Mucosa of gallbladder (tissue), 1 donor: ENCODE results near the gene OGDH. TPM values are rescaled to one million over a fixed set of nuclear protein-coding genes. Genes with fewer than 3 reads are reported as not detected.
A peak's percentile ranks its signal among the peaks of the same experiment; 100 is the strongest.
"Not testable (repeated sequence)": the region's sequence is repeated elsewhere in the genome, so short reads cannot be mapped to it uniquely, and the experiment has no call there.

Experiments
- DNase-seq: peaks from one replicate; pipeline ENCODE4 v3.0.0-alpha.2; 2020; ENCODE audit warnings: low spot score
- total RNA-seq: library from RNA; stranded (reverse); gene quantifications from one replicate; pipeline ENCODE4 v1.2.1, GENCODE V29; 2021
- donor health status: DM: no; HTN: no; CAD: no.

OGDH gene
- 114 TPM for total RNA-seq

DNA sequence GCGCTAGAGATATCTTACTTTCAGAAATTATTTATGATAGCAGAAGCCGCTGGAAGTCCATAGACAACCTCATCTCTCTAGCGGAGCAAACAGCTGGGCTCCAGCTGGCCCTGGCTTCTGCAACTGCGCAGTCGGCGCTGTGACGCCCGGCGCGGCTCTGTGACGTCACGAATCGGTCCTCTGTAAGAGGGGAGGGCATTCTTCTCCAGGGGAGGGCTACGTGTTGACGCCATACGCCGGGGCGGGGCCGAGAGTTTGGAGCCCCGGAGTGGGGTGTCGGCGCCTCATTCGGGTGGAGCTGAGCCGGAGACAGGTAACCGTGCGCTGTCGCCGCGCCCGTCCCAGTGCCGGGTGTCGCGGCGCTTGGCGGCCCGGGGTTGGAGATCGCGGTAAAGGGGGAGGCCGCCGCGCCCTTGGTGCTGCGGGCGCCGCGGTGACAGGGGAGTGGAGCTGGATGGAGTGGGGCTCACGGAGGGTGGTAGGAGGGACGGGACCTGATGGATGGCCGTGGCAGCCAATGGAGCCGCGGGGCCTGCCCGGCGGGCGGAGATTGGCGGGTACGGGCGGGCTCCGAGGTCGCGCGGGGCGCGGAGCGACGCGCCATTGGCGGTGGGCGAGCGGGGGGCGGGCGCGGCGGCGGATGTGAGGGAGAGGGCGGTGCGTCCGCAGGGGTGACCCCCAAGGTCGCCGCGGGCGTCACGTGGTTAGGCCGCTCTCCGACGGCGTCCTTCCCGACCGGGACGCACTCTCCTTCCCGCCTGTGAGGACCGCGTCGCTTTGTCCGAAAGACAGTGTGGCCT, at the start of gene OGDH:
OGDH (plus strand) TSS at position 287 of the 800 bp plus-strand sequence. CDS start 17,717 bp downstream, outside the sequence.
- peak; percentile 99 for DNase-seq

DNA sequence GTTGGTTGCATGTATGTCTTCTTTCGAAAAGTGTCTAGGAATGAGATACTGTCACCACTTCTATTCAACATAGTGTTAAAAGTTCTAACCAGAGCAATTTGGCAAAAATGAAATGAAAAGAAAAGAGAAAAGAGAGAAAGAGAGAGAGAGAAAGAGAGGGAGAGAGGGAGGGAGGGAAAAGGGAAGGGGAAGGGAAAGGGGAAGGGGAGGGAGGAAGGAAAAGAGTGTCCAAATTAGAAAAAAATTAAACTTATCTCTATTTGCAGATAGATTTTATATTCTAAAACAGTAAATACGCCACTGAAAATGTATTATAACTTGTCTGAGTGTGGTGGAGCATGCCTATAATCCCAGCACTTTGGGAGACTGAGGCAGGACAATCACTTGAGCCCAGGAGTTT, 48.9 kb upstream of the OGDH start:
- DNase-seq, result no peak

DNA sequence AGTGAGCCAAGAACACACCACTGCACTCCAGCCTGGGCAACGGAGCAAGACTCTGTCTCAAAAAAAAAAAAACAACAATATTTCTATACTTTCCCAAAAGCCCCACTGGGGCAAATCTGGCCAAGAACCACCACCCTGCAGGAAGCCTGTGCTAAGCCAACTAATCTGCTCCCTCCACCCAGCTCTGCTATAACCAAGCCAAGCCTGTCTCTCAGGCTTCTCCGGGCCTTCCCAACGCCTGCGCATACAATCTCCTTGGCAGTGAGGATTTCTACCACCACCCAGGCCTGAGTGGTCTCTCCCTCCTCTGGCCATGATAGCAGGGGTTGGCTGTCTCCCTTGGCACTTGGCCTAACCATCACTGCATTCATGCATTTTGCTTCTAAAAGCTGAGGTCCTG, 46.9 kb upstream of the OGDH start:
- no peak for DNase-seq

DNA sequence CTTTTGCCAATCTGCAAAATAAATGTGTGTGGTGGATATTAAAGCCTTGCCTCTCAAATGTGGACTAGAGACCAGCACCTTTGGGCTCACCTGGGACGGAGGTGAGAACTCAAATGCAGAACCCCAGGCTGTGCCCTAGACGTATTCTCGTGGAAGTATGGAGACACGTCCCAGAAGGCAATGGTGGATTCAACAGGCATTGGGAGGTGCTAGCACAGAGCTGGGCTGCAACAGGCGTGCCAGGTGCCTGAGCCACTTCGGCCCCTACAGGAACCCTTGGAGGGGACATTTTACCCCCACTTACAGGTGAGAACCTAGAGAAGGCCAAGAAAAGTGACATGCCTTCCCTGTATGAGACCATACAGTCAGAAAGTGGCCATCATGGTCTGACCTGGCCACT, 44.9 kb upstream of the OGDH start:
- DNase-seq, result no peak

DNA sequence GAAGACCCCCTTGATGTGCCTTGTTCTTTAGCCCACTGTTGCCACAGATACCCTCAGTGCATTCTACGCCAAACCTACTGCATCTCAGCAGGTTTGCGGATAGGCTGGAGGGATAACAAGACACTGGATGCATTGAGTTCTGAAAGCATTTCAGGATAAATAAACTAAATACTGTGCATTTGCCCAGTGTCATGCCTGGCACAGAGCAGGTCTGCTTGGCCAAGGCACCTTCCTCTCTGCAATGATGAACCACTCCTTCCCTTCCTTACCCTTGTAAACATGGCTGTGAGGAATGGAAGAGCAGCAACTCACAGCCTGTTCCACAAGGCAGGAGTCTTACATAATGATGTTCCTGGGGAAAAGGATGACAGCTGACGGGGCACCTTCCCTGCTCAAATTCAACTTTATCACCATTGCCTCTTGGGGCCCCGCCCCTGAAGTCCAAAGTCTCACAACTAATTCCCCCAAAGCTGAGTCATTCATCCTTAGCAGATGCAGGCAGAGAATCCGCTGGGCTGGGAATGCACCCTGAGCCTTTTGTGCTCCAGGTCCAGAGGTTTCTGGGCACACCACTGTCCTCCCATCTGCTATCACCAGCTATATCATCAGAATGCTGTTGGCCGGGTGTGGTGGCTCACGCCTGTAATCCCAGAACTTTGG, 44.3 kb upstream of the OGDH start:
- DNase-seq, result peak; percentile 70

DNA sequence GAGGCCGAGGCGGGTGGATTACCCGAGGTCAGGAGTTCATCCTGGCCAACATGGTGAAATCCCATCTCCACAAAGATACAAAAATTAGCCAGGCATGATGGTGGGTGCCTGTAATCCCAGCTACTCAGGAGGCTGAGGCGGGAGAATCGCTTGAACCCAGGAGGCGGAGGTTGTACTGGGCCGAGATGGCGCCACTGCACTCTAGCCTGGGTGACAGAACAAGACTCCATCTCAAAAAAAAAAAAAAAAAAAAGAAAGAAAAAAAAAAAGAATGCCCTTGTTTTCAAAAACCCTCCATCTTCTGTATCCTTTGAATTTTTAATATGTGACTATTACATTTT, 43.8 kb upstream of the OGDH start:
- DNase-seq, result not testable (repeated sequence)

DNA sequence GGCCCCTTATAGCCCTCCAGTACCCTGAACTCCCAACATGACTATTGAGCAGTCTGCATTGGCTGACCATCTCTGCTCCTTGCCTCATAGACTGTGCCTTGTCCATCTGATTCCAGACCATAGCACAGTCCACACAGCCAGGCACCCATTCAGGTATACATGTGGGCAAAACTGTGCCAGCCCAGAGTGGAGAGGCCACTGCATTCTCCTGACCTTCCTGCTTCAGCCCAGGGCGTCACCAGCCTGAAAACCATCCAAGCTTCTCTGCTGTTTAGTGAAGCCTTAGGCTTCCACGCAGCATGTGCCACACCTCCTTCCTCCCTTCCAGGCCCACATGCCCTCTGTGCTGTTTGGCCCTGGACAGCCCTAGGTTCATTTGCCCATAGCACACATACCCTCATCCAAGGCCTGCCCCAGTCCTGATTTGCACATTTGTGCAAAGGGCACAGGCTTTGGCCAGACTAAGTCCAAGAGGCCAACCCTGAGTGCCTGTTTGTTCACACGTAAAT, 43.2 kb upstream of the OGDH start:
- DNase-seq, result no peak

DNA sequence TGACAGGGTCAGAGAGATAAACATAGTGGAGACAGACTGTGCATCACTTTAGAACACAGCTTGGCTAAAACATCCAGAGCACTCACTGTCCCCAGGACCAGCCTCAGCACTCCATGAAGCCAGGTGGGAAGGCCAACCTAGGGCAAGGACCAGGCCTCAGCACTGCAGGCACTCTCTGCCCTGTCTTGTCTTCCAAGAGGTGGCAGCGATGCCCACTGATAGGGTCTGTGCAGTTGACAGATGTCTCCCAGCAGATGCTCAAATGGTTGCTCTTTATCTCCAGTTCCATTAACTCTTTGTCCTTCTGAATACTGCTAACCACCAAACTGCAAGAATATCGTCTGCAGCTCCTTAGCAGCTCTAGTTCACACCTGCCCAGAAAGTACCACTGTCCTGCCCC, 41.8 kb upstream of the OGDH start:
- DNase-seq, result no peak

DNA sequence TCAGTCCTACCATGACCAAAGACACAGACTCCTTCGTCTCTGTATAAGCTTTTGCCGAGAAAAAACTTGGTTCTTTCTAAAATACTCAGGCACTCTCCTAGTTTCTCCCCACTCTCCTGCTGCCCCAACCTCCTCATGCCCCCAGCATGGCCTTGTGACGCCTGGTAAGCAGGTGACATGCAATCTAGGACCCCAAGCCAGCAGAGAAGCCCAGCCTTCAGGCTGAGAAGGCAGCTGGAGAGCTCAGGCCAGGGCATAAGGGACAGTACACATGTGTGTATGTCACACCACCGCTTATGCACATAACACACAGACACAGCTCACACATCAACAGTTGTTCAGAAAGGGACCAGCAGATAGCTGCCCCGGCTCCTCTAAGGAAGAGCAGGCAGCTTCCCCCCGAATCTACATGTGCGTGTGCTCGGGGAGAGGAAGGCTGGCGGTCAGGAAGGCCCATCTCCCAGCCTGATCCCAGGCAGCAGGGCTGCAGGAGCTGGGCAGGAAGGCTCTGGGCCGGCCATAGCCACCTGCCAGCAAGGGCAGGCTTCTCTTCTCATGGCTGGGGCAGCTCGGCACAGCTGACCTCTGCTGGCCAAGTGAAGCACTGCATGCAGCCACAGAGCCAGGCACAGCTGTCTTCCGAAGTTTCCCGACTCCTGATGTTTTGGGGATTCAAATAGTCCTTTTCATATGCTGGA, 41.2 kb upstream of the OGDH start:
- DNase-seq, result peak; percentile 71

DNA sequence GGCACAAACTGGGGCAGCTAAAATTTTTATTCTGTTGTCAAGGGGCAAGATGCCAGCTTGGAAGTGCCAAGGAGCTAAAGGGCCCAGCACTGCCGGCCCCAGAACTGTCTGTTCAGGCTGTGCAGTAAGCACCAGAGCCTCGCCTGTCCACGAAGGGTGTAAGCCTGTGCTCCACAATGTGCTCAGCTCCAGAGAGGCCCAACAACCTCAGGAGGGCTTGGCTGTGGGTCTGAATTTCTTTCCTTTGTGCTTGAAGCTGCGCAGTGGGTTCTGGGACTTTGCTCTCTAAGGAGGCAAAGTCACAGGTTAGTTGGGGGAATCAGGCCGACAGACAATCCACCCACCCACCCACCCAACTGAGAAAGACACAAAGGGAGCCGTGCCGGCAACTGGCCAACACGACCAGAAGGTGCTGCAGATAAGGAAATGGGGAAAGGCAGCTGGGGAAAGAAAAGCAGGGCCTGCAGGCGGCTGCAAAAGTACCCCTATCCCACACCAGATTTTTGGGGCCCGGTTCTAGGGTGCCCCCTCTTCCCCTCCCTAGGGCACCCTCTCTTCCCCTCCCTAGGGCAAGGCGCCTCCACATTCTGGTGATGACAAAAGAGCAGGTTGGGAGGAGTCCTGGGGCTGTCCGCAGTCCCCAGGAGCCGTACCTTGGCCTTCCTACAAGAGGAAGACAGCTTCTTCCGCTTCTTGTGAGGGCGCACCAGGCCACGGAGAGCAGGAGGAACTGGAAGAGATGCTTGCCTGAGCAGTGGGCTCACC, 40.5 kb upstream of the OGDH start:
- no peak for DNase-seq

DNA sequence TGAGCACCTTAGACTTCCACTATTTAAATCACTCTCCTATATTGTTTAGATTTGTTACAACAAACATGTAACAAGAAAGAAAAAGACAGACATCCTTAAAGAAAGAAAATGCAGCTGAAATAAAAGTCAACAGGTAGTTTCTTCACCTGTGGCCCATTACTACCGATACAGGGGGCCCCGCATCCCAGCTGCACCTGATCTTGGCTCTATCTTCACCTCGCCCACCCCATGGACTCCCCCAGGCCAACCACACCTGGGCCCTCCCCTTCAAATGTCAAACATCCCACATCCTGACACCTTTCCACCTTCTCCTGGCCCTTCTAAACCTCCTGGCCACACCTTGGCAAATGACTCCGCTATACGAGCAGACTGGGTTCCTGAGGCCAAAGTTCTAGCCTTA, 39.7 kb upstream of the OGDH start:
- DNase-seq, result no peak

DNA sequence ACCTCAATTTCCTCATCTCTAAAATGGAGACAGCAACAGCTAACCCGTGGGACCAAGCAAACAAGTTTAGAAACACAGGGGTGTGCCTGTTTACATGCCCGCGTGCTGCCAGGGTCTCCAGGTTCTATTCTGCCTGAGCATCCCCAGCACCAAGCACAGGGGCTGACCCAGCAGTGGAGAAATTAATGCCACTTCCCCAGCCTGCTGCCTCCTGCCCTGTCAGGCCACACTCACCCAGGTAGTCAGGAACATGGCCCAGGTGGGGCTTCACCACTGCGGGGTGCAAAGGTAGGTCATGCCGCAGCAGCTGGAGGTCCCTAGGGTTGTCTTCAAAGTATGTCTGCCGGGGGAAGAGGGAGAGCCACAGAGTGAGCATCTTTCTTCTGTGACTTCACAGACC, 38.5 kb upstream of the OGDH start:
- no peak for DNase-seq

DNA sequence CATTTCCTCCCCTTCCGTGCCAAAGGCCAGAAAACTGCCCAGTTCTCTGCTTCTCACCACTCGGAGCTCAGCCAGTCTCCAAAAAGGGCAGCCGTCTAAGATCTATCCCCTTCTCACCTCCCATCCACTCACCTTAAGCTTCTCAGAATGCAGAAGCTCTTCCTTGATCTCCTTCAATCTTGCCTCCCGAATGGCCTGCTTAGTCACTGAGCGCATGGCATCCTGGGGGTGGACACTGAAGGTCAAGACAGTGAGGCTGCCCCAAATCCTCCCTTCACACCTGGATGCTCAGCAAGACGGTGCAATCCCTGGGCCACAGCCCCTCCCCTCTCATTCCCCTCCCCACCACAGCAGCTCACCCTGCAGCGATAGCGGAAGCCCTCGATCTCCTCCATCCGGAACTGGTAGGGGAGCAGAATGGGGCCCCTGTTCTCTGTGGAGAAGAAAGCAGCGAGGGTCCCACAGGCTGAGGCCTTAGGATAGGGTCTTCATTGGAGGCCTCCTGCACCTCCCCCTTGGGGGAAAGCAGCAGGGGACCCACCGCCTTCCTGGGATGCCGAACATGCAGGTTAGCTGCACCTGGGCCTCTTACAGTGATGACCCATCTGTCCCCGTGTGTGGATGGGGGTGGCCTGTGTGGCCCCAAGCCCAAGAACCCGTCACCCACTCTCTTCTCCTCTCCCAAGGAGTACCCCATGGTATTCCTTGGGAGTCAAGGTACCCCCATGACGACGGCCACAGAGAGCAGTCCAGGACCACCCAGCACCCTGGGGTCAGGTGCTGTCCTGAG, 37.5 kb upstream of the OGDH start:
- no peak for DNase-seq

DNA sequence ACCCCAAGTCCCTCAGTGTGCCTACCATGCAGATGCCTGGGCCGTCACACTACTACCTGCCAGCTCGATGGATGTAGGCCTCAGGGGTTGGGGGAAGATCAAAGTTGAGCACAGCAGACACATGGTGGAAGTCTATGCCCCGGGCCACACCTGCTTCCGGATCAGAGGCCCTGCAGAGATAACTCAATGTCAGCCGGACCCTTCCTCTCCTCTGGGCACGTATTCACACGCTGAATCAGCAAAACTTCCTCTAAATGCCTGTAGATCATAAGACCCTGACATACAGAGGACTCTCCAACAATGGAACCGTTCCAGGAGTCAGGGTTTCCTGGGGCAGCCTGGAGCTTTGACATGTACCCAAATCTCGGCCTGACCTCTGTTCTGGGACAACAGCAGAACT, 36.5 kb upstream of the OGDH start:
- no peak for DNase-seq

DNA sequence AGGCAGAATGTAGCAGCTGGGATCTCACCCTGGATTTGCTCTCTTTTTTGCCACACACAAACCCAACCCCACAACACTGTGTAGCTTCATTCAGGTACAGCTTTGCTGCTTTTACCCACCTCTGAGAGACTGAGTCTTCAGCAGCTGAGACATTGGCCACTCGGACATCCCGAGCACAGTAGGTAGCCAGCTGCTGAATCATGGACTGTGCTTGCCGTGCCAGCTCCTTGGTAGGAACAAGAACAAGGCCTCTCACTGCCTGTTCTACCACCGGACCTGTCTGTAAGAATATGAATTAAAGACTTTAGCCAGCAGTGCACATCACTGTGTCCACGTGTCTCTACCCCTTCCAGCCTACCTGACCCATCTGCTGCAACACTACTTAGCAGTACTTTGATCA, 33.7 kb upstream of the OGDH start:
- no peak for DNase-seq

DNA sequence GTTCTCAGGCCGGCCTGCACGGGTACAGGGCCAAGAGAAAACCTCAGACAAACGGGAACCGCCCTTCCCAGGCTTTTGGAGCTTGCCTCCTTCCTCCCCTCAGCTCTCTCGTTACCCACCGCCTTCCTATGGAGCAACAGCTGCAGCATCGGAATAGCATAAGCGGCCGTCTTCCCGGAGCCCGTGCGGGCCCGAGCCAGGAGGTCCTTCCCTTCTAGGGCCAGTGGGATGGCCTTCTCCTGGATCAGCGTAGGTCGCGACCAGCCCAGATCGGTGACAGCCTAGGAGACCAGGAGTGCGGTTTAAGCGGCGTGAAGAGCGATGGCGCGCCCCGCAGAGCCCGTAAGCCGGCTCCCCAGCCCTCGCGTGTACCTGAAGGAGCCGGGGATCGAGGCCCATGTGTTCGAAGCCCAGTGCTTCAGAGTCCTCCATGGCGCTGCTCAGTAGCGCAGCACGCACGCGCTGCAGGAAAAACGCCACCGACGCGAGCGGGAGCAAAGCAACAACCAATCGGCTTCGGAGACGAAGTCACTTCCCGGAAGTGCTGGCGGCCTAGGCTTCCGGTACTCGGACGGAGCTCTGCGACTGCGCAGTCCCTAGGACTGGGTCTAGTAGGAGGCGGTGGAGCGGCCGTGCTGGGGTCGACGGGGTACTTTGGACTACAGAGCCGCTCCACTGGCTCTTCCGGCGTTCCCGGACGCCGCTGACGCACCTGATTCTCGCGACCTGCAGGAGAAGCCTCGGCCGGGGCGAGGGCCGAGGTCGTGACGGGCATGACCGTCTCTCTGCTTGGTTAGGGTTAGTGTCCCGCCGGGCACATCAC, 32.8 kb upstream of the OGDH start, which contains the start of gene DDX56:
DDX56 (minus strand) TSS at position 445 of the 823 bp plus-strand sequence; CDS start at position 432, 13 bp downstream.
- DNase-seq, result peak; percentile 96

DNA sequence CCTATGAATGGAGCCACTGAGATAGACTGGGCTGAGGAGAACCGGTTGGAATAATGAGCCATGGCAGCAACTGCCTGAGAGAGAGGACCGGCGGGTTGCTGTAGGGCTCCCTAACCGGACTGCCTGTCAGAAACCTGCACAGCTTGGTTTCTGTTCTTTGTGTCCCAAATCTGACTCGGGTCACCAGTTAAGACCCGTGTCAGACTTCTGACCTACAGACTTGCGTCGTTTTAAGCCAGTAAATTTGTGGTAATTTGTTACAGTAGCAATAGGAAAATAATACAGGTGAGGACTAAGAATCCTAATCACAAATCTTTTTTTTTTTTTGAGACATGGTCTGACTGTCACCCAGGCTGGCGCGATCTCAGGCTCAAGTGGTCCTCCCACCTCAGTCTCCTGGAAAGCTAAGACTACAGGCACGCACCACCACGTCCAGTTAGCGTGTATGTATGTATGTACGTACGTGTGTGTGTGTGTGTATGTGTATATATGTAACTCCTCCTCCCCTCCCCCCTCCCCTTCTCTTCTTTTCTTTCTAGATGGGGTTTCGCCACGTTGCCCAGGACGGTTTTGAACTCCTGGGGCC, 32.0 kb upstream of the OGDH start:
- no peak for DNase-seq

DNA sequence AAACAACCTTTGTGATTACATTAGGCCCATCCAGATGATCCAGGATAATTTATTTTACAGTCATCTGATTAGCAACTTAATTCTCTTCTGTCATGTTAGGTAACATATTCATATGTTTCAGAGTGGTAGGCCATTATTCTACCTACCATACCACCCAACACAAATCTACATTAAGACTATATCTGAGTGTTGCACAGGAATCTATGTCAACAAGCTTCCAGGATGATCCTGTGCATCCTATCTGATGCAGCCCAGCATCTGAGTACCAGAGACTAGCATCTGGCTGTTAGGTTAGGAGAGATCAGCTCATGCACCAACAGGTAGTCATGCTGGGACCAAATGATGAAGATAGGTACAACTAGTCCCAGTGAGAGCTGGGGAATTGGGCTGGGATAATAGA, 31.4 kb upstream of the OGDH start:
- no peak for DNase-seq

DNA sequence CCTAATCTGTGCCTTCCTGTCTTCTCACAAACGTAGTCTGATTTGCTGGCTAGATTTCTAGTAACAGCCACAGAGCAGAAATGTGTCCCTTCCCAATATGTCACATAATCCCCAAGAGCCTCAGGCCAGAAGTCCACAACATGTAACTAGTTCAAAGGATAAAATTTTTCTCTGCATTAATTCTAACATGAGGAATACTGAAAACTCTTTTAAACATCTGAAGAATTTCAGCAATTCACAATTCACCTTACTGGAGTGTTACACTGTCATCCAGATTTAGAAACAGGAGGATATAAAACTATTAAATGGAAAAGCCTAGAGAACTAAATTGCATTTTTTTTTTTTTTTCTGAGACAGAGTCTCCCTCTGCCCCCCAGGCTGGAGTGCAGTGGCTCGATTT, 30.2 kb upstream of the OGDH start:
- no peak for DNase-seq
